HEK293 (cell line): ENCODE data around the gene ZBTB43.

Source experiments
- GFI1B ChIP-seq: fragments of 450-650 bp; formaldehyde crosslinking; IDR thresholded peaks from 2 replicates; pipeline ENCODE4 v1.5.1; 2016; ENCODE audit warnings: missing biosample characterization, missing genetic modification characterization
- GLIS1 ChIP-seq: fragments of 450-650 bp; formaldehyde crosslinking; IDR thresholded peaks from 2 replicates; pipeline ENCODE4 v1.5.1; 2016; ENCODE audit warnings: missing biosample characterization, missing genetic modification characterization
- KLF8 ChIP-seq: fragments of 450-650 bp; formaldehyde crosslinking; IDR thresholded peaks from 2 replicates; pipeline ENCODE4 v1.5.1; 2016; ENCODE audit warnings: missing biosample characterization, missing genetic modification characterization
- KLF9 ChIP-seq: fragments of 450-650 bp; formaldehyde crosslinking; IDR thresholded peaks from 2 replicates; pipeline ENCODE4 v1.5.1; 2016; ENCODE audit warnings: missing biosample characterization, missing genetic modification characterization, low read depth
- OSR2 ChIP-seq: fragments of 450-650 bp; formaldehyde crosslinking; IDR thresholded peaks from 2 replicates; pipeline ENCODE4 v1.5.1; 2016; ENCODE audit warnings: missing biosample characterization, missing genetic modification characterization
- OVOL3 ChIP-seq: fragments of 450-650 bp; formaldehyde crosslinking; IDR thresholded peaks from 2 replicates; pipeline ENCODE4 v1.5.1; 2016; ENCODE audit warnings: missing biosample characterization, missing genetic modification characterization
- SP2 ChIP-seq: fragments of 450-650 bp; formaldehyde crosslinking; IDR thresholded peaks from 2 replicates; pipeline ENCODE4 v1.5.1; 2016; ENCODE audit warnings: missing biosample characterization, missing genetic modification characterization
- SP3 ChIP-seq: fragments of 450-650 bp; formaldehyde crosslinking; IDR thresholded peaks from 2 replicates; pipeline ENCODE4 v1.5.1; 2016; ENCODE audit warnings: missing biosample characterization, missing genetic modification characterization
- TCF7L2 ChIP-seq: IDR thresholded peaks from 2 replicates; pipeline ENCODE4 v1.6.1; 2011; ENCODE audit warnings: low read depth, mild to moderate bottlenecking, inconsistent platforms, low read length, moderate library complexity, borderline replicate concordance
- ZBTB21 ChIP-seq: fragments of 450-650 bp; formaldehyde crosslinking; IDR thresholded peaks from 2 replicates; pipeline ENCODE4 v1.5.1; 2017; ENCODE audit warnings: missing biosample characterization, missing genetic modification characterization
- ZBTB7A ChIP-seq: fragments of 450-650 bp; formaldehyde crosslinking; IDR thresholded peaks from 2 replicates; pipeline ENCODE4 v1.5.1; 2016; ENCODE audit warnings: low read depth, missing biosample characterization, missing genetic modification characterization
- ZNF10 ChIP-seq: fragments of 450-650 bp; formaldehyde crosslinking; IDR thresholded peaks from 2 replicates; pipeline ENCODE4 v1.5.1; 2017; ENCODE audit warnings: missing biosample characterization, missing genetic modification characterization
- ZNF18 ChIP-seq: fragments of 450-650 bp; formaldehyde crosslinking; IDR thresholded peaks from 2 replicates; pipeline ENCODE4 v1.5.1; 2016; ENCODE audit warnings: missing biosample characterization, missing genetic modification characterization
- ZNF266 ChIP-seq: fragments of 450-650 bp; formaldehyde crosslinking; IDR thresholded peaks from 2 replicates; pipeline ENCODE4 v1.5.1; 2016; ENCODE audit warnings: missing biosample characterization, missing genetic modification characterization, low read depth
- ZNF341 ChIP-seq: fragments of 450-650 bp; formaldehyde crosslinking; IDR thresholded peaks from 2 replicates; pipeline ENCODE4; 2016; ENCODE audit warnings: low read depth, missing biosample characterization, missing genetic modification characterization
- ZNF366 ChIP-seq: fragments of 450-650 bp; formaldehyde crosslinking; conservative IDR thresholded peaks from 2 replicates; pipeline ENCODE4 v1.5.1; 2016; ENCODE audit warnings: missing biosample characterization, missing genetic modification characterization
- ZNF398 ChIP-seq: fragments of 450-650 bp; formaldehyde crosslinking; IDR thresholded peaks from 2 replicates; pipeline ENCODE4 v1.5.1; 2017; ENCODE audit warnings: missing biosample characterization, missing genetic modification characterization
- ZNF449 ChIP-seq: fragments of 450-650 bp; formaldehyde crosslinking; IDR thresholded peaks from 2 replicates; pipeline ENCODE4 v1.5.1; 2017; ENCODE audit warnings: missing biosample characterization, mild to moderate bottlenecking, missing genetic modification characterization, moderate library complexity
- ZNF544 ChIP-seq: fragments of 450-650 bp; formaldehyde crosslinking; IDR thresholded peaks from 2 replicates; pipeline ENCODE4 v1.5.0; 2017; ENCODE audit warnings: missing biosample characterization, missing genetic modification characterization
- ZNF585B ChIP-seq: fragments of 450-650 bp; formaldehyde crosslinking; IDR thresholded peaks from 2 replicates; pipeline ENCODE4 v1.5.1; 2016; ENCODE audit warnings: missing biosample characterization, missing genetic modification characterization
- ZNF629 ChIP-seq: fragments of 450-650 bp; formaldehyde crosslinking; IDR thresholded peaks from 2 replicates; pipeline ENCODE4 v1.5.1; 2017; ENCODE audit warnings: missing biosample characterization, missing genetic modification characterization
- ZNF692 ChIP-seq: fragments of 450-650 bp; formaldehyde crosslinking; IDR thresholded peaks from 2 replicates; pipeline ENCODE4 v1.5.1; 2016; ENCODE audit warnings: missing biosample characterization, missing genetic modification characterization
- ZNF704 ChIP-seq: fragments of 450-650 bp; formaldehyde crosslinking; IDR thresholded peaks from 2 replicates; pipeline ENCODE4 v1.5.1; 2016; ENCODE audit warnings: missing biosample characterization, missing genetic modification characterization
- ZNF707 ChIP-seq: fragments of 450-650 bp; formaldehyde crosslinking; IDR thresholded peaks from 2 replicates; pipeline ENCODE4 v1.5.1; 2016; ENCODE audit warnings: missing biosample characterization, missing genetic modification characterization
- ZNF768 ChIP-seq: fragments of 450-650 bp; formaldehyde crosslinking; IDR thresholded peaks from 2 replicates; pipeline ENCODE4 v1.5.1; 2018; ENCODE audit warnings: missing biosample characterization, mild to moderate bottlenecking, missing genetic modification characterization
- ZSCAN16 ChIP-seq: fragments of 450-650 bp; formaldehyde crosslinking; IDR thresholded peaks from 2 replicates; pipeline ENCODE4 v1.5.1; 2016; ENCODE audit warnings: missing biosample characterization, missing genetic modification characterization
- ZSCAN23 ChIP-seq: fragments of 450-650 bp; formaldehyde crosslinking; IDR thresholded peaks from 2 replicates; pipeline ENCODE4 v1.5.1; 2016; ENCODE audit warnings: missing biosample characterization, missing genetic modification characterization
- ZSCAN30 ChIP-seq: fragments of 450-650 bp; IDR thresholded peaks from 2 replicates; pipeline ENCODE4 v1.5.1; 2018; ENCODE audit warnings: missing biosample characterization, mild to moderate bottlenecking, missing genetic modification characterization, moderate library complexity
- TF ChIP-seq, protein P1 (sequence below): sonication (generic); formaldehyde crosslinking; IDR thresholded peaks from 2 replicates; pipeline ENCODE4 v1.8.1; 2022; ENCODE audit warnings: mild to moderate bottlenecking, moderate library complexity, missing genetic modification reagents
- TF ChIP-seq, protein P2 (sequence below): fragments of 450-650 bp; formaldehyde crosslinking; IDR thresholded peaks from 2 replicates; pipeline ENCODE4 v1.5.1; 2016; ENCODE audit warnings: missing biosample characterization, missing genetic modification characterization

ZBTB43 gene

GRCh38 chr9:126860077-126860756 lies 55.4 kb downstream of the ZBTB43 start, which contains the start of gene ZBTB34 (continued):
- TF ChIP-seq ZSCAN16 (tag by site-specific recombination): no peak
- TF ChIP-seq ZNF629 (tag by site-specific recombination): peak; percentile 18; the same call in 1 of the 2 replicates
- TF ChIP-seq ZNF366 (tag by site-specific recombination): no peak
- TF ChIP-seq ZNF707: no peak
- peak; percentile 91 for TF ChIP-seq ZBTB7A (tag by site-specific recombination)
- peak; percentile 55; the same call in 1 of the 2 replicates for TF ChIP-seq KLF8 (tag by site-specific recombination)
- no peak for TF ChIP-seq ZSCAN23 (tag by site-specific recombination)
- TF ChIP-seq ZNF449 (tag by site-specific recombination): no peak
- no peak for TF ChIP-seq GFI1B (tag by site-specific recombination)
- peak; percentile 26; the same call in 1 of the 2 replicates for TF ChIP-seq GLIS1 (tag by site-specific recombination)
- no peak for TF ChIP-seq ZNF10
- peak; percentile 74 for TF ChIP-seq KLF9 (tag by site-specific recombination)
- TF ChIP-seq ZNF704 (tag by site-specific recombination): no peak
- TF ChIP-seq SP3 (tag by site-specific recombination): peak; percentile 63
- no peak for TF ChIP-seq OSR2 (tag by site-specific recombination)
- TF ChIP-seq ZNF398: peak; percentile 54
- TF ChIP-seq, protein P1, sequence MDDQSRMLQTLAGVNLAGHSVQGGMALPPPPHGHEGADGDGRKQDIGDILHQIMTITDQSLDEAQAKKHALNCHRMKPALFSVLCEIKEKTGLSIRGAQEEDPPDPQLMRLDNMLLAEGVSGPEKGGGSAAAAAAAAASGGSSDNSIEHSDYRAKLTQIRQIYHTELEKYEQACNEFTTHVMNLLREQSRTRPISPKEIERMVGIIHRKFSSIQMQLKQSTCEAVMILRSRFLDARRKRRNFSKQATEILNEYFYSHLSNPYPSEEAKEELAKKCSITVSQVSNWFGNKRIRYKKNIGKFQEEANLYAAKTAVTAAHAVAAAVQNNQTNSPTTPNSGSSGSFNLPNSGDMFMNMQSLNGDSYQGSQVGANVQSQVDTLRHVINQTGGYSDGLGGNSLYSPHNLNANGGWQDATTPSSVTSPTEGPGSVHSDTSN (CRISPR knock-in tag): no peak
- TF ChIP-seq ZNF266 (tag by site-specific recombination): no peak
- TF ChIP-seq ZSCAN30 (tag by site-specific recombination): peak; percentile 67
- no peak for TF ChIP-seq ZNF18 (tag by site-specific recombination)
- TF ChIP-seq ZNF768: no peak
- peak; percentile 26; the same call in 1 of the 2 replicates for TF ChIP-seq ZNF341 (tag by site-specific recombination)
- no peak for TF ChIP-seq ZNF585B (tag by site-specific recombination)
- TF ChIP-seq TCF7L2: no peak
- no peak for TF ChIP-seq ZBTB21
- TF ChIP-seq, protein P2, sequence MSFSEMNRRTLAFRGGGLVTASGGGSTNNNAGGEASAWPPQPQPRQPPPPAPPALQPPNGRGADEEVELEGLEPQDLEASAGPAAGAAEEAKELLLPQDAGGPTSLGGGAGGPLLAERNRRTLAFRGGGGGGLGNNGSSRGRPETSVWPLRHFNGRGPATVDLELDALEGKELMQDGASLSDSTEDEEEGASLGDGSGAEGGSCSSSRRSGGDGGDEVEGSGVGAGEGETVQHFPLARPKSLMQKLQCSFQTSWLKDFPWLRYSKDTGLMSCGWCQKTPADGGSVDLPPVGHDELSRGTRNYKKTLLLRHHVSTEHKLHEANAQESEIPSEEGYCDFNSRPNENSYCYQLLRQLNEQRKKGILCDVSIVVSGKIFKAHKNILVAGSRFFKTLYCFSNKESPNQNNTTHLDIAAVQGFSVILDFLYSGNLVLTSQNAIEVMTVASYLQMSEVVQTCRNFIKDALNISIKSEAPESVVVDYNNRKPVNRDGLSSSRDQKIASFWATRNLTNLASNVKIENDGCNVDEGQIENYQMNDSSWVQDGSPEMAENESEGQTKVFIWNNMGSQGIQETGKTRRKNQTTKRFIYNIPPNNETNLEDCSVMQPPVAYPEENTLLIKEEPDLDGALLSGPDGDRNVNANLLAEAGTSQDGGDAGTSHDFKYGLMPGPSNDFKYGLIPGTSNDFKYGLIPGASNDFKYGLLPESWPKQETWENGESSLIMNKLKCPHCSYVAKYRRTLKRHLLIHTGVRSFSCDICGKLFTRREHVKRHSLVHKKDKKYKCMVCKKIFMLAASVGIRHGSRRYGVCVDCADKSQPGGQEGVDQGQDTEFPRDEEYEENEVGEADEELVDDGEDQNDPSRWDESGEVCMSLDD: peak; percentile 67
- TF ChIP-seq SP2 (tag by site-specific recombination): peak; percentile 54
- TF ChIP-seq ZNF692 (tag by site-specific recombination): peak; percentile 43; the same call in 1 of the 2 replicates
- no peak for TF ChIP-seq OVOL3
- TF ChIP-seq ZNF544 (tag by site-specific recombination): no peak
